SK-N-SH treated with all-trans-retinoic acid at 6 μM for 48 hours (cell line): ENCODE results near the gene OTUD3.

Source experiments
- ATAC-seq: fragments of 200-7000 bp; cut with Tn5 transposase; 3 replicates; pipeline ENCODE4 v1.9.1; 2020; ENCODE audit warnings: mild to moderate bottlenecking, moderate library complexity
- ARNTL ChIP-seq: fragments of 450-650 bp; formaldehyde crosslinking; IDR thresholded peaks from 2 replicates; pipeline ENCODE4 v1.5.0; 2020; ENCODE audit warnings: low read depth, mild to moderate bottlenecking, moderate library complexity, borderline replicate concordance
- BACH2 ChIP-seq: fragments of 250-450 bp; sonication (Bioruptor Pico); IDR thresholded peaks from 2 replicates; pipeline ENCODE4 v1.9.0; 2021; ENCODE audit warnings: mild to moderate bottlenecking, borderline replicate concordance
- CREB5 ChIP-seq: fragments of 250-450 bp; sonication (Bioruptor Pico); IDR thresholded peaks from 2 replicates; pipeline ENCODE4 v1.5.1; 2020; ENCODE audit warnings: low read depth, mild to moderate bottlenecking, moderate library complexity
- CSRNP3 ChIP-seq: fragments of 250-450 bp; sonication (Bioruptor Pico); IDR thresholded peaks from 2 replicates; pipeline ENCODE4 v1.5.1; 2021; ENCODE audit warnings: mild to moderate bottlenecking, moderate library complexity
- ESRRG ChIP-seq: fragments of 250-450 bp; sonication (Bioruptor Pico); IDR thresholded peaks from 2 replicates; pipeline ENCODE4 v1.6.1; 2021; ENCODE audit warnings: mild to moderate bottlenecking
- ISL1 ChIP-seq: fragments of 250-450 bp; sonication (Bioruptor Pico); IDR thresholded peaks from 2 replicates; pipeline ENCODE4 v2.1.2; 2022; ENCODE audit warnings: mild to moderate bottlenecking, moderate library complexity
- OSR1 ChIP-seq: fragments of 250-450 bp; sonication (Bioruptor Pico); IDR thresholded peaks from 2 replicates; pipeline ENCODE4 v1.8.0; 2022; ENCODE audit warnings: moderate library complexity, mild to moderate bottlenecking, inconsistent platforms
- PATZ1 ChIP-seq: fragments of 250-450 bp; sonication (Bioruptor Pico); IDR thresholded peaks from 2 replicates; pipeline ENCODE4 v1.8.0; 2020; ENCODE audit warnings: mild to moderate bottlenecking, moderate library complexity, borderline replicate concordance
- POU6F1 ChIP-seq: fragments of 250-450 bp; sonication (Bioruptor Pico); IDR thresholded peaks from 2 replicates; pipeline ENCODE4 v1.8.0; 2021; ENCODE audit warnings: low read depth, mild to moderate bottlenecking, moderate library complexity, borderline replicate concordance
- PPARA ChIP-seq: fragments of 250-450 bp; sonication (Bioruptor Pico); IDR thresholded peaks from 2 replicates; pipeline ENCODE4 v1.5.0; 2020; ENCODE audit warnings: mild to moderate bottlenecking, borderline replicate concordance
- SNAI2 ChIP-seq: fragments of 250-450 bp; sonication (Bioruptor Pico); IDR thresholded peaks from 2 replicates; pipeline ENCODE4 v1.5.0; 2020; ENCODE audit warnings: mild to moderate bottlenecking, moderate library complexity
- TCF4 ChIP-seq: fragments of 250-450 bp; sonication (Bioruptor Pico); IDR thresholded peaks from 2 replicates; pipeline ENCODE4 v1.8.0; 2021; ENCODE audit warnings: mild to moderate bottlenecking, moderate library complexity, borderline replicate concordance
- ZC3H10 ChIP-seq: fragments of 250-450 bp; sonication (Bioruptor Pico); IDR thresholded peaks from 2 replicates; pipeline ENCODE4 v1.5.1; 2021; ENCODE audit warnings: mild to moderate bottlenecking, moderate library complexity
- ZFP3 ChIP-seq: fragments of 250-450 bp; sonication (Bioruptor Pico); IDR thresholded peaks from 2 replicates; pipeline ENCODE4 v1.5.0; 2020; ENCODE audit warnings: mild to moderate bottlenecking, moderate library complexity
- ZFP30 ChIP-seq: fragments of 450-650 bp; formaldehyde crosslinking; IDR thresholded peaks from 2 replicates; pipeline ENCODE4 v1.5.0; 2022; ENCODE audit warnings: mild to moderate bottlenecking, moderate library complexity
- ZNF565 ChIP-seq: fragments of 450-650 bp; formaldehyde crosslinking; conservative IDR thresholded peaks from 2 replicates; pipeline ENCODE4 v1.5.0; 2020; ENCODE audit warnings: low read depth, mild to moderate bottlenecking, moderate library complexity
- ZNF70 ChIP-seq: fragments of 450-650 bp; formaldehyde crosslinking; IDR thresholded peaks from 2 replicates; pipeline ENCODE4 v1.5.0; 2020; ENCODE audit warnings: mild to moderate bottlenecking, moderate library complexity
- TF ChIP-seq, protein P1 (sequence below): fragments of 250-450 bp; sonication (Bioruptor Pico); IDR thresholded peaks from 2 replicates; pipeline ENCODE4 v1.5.0; 2020; ENCODE audit warnings: mild to moderate bottlenecking, moderate library complexity

The OTUD3 gene

GRCh38 chr1:19946331-19946751 lies 64.1 kb downstream of the OTUD3 start:
- TF ChIP-seq ZFP3 (CRISPR knock-in tag) (no peak), ZNF70 (CRISPR knock-in tag) (no peak), ISL1 (CRISPR knock-in tag) (no peak), ESRRG (CRISPR knock-in tag) (no peak), ZFP30 (no peak), PPARA (CRISPR knock-in tag) (no peak), CREB5 (CRISPR knock-in tag) (no peak), SNAI2 (CRISPR knock-in tag) (no peak), ZNF565 (no peak), POU6F1 (CRISPR knock-in tag) (no peak)
- TF ChIP-seq, protein P1, sequence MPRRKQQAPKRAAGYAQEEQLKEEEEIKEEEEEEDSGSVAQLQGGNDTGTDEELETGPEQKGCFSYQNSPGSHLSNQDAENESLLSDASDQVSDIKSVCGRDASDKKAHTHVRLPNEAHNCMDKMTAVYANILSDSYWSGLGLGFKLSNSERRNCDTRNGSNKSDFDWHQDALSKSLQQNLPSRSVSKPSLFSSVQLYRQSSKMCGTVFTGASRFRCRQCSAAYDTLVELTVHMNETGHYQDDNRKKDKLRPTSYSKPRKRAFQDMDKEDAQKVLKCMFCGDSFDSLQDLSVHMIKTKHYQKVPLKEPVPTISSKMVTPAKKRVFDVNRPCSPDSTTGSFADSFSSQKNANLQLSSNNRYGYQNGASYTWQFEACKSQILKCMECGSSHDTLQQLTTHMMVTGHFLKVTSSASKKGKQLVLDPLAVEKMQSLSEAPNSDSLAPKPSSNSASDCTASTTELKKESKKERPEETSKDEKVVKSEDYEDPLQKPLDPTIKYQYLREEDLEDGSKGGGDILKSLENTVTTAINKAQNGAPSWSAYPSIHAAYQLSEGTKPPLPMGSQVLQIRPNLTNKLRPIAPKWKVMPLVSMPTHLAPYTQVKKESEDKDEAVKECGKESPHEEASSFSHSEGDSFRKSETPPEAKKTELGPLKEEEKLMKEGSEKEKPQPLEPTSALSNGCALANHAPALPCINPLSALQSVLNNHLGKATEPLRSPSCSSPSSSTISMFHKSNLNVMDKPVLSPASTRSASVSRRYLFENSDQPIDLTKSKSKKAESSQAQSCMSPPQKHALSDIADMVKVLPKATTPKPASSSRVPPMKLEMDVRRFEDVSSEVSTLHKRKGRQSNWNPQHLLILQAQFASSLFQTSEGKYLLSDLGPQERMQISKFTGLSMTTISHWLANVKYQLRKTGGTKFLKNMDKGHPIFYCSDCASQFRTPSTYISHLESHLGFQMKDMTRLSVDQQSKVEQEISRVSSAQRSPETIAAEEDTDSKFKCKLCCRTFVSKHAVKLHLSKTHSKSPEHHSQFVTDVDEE (CRISPR knock-in tag) = no peak
- no peak for ATAC-seq

GRCh38 chr1:19946971-19947370 lies 64.8 kb downstream of the OTUD3 start:
- ATAC-seq = no peak

GRCh38 chr1:19949016-19949415 lies 66.8 kb downstream of the OTUD3 start:
- no peak for TF ChIP-seq OSR1 (CRISPR knock-in tag)
- no peak for TF ChIP-seq ZC3H10 (CRISPR knock-in tag)
- no peak for TF ChIP-seq PATZ1 (CRISPR knock-in tag)
- no peak for TF ChIP-seq ZFP3 (CRISPR knock-in tag)
- no peak for TF ChIP-seq ISL1 (CRISPR knock-in tag)
- no peak for TF ChIP-seq TCF4 (CRISPR knock-in tag)
- no peak for TF ChIP-seq ZNF70 (CRISPR knock-in tag)
- ATAC-seq = no peak

More at GRCh38 chr1:19946971-19947370, 64.8 kb downstream of the OTUD3 start:
- TF ChIP-seq CSRNP3 (no peak), POU6F1 (CRISPR knock-in tag) (no peak), ZFP3 (CRISPR knock-in tag) (no peak), OSR1 (CRISPR knock-in tag) (no peak), ZNF565 (no peak), BACH2 (no peak), ARNTL (CRISPR knock-in tag) (no peak)
- TF ChIP-seq, all 23 proteins: peak for 0
